ENCODE data around the gene CIC. TPM values are rescaled to one million over a fixed set of nuclear protein-coding genes. Genes with fewer than 3 reads are reported as not detected.
A peak's percentile ranks its signal among the peaks of the same experiment; 100 is the strongest.

The CIC gene
- polyA plus RNA-seq, 2 of the 4 experiments (the other 2 are of a cell fraction): 7.2 to 56.4 TPM

GRCh38 chr19:42281827-42282762 lies 13.0 kb downstream of the CIC start (continued):
- TF ChIP-seq E2F6 (IDR thresholded peaks at IDR 0.05; ENCODE audit: borderline replicate concordance, low read depth) (0 out of 2 replicates have a peak, but pooled peaks have one; percentile 34), ELK1 (IDR thresholded peaks at IDR 0.05; ENCODE audit: low read depth, low read length) (no peak)

- peak overlapping the region; percentile 94 to 98; a peak in 5 of 6 replicates for H3K27ac ChIP-seq
- ATAC-seq (no peak; a peak in 1 of 6 replicates), FAIRE-seq (peak; percentile 61), DNase-seq (ENCODE audit: low read depth in 1 of 2, low spot score in 1 of 2) (no peak)
- H3K9me3 ChIP-seq: no peaks in the 10 kb centered on the region
- H3K4me1 ChIP-seq: peaks cover 66% of the 10 kb centered on the region
- 52% methylated on average over 4 of the region's 4 CpGs for WGBS (ENCODE audit: missing lambda C conversion rate)
- ChIA-PET CTCF (interaction anchor here (0.8 to 14.6 kb wide), 7 partner anchors 10 to 158 kb away, joined by 3 to 373 read pairs (median 4); partner anchors contain the start of genes CIC, GSK3A and PAFAH1B3), POLR2A (interaction anchor here (1.1 to 5.6 kb wide), 2 partner anchors 20 to 39 kb away, joined by 13 to 56 read pairs; partner anchors contain the start of genes GSK3A and PAFAH1B3)
- peak overlapping the region; percentile 100 for H3K4me2 ChIP-seq
- peak overlapping the region; percentile 76 for H3K4me3 ChIP-seq
- no peak for TF ChIP-seq TP53 (CRISPR knock-in tag; IDR thresholded peaks at IDR 0.05)
- TF ChIP-seq MAFK (IDR thresholded peaks at IDR 0.05; ENCODE audit: partially characterized antibody): peak; percentile 1
Observed at GRCh38 chr19:42282819-42283187, 13.8 kb downstream of the CIC start.

- Histone ChIP-seq H3K4me1 (peaks cover 60% of the 10 kb centered on the region), H3K27ac (peak overlapping the region; percentile 94 to 98), H3K4me2 (peak overlapping the region; percentile 100), H3K9me3 (no peaks in the 10 kb centered on the region), H3K4me3 (peak overlapping the region; percentile 76)
- ATAC-seq (peak; percentile 31 to 56), FAIRE-seq (peak; percentile 46), DNase-seq (ENCODE audit: low read depth in 1 of 2, low spot score in 1 of 2) (peak; percentile 97 to 99)
- WGBS (ENCODE audit: missing lambda C conversion rate): 7% methylated on average over 49 of the region's 74 CpGs
- ChIA-PET CTCF (interaction anchor here (0.8 to 23.7 kb wide), 9 partner anchors 9 to 158 kb away, joined by 3 to 616 read pairs (median 67); partner anchors contain the start of genes CIC, GSK3A, PAFAH1B3 and PRR19), POLR2A (interaction anchor here (0.6 to 5.6 kb wide), 3 partner anchors 19 to 139 kb away, joined by 4 to 56 read pairs (median 13); partner anchors contain the start of genes GSK3A and PAFAH1B3)
- no peak for TF ChIP-seq HES2 (IDR thresholded peaks at IDR 0.05)
- no peak for TF ChIP-seq EHF (CRISPR knock-in tag; IDR thresholded peaks at IDR 0.05)
- TF ChIP-seq TFCP2L1 (CRISPR knock-in tag; IDR thresholded peaks at IDR 0.05): peak; percentile 68
- TF ChIP-seq JUN (IDR thresholded peaks at IDR 0.05): no peak; a peak in 1 of 5 replicates
- TF ChIP-seq PBX3 (IDR thresholded peaks at IDR 0.05): 0 out of 2 replicates have a peak, but pooled peaks have one; percentile 47
- TF ChIP-seq FOSB (CRISPR knock-in tag; IDR thresholded peaks at IDR 0.05): no peak
- 0 out of 2 replicates have a peak, but pooled peaks have one; percentile 38 for TF ChIP-seq E2F6 (IDR thresholded peaks at IDR 0.05; ENCODE audit: borderline replicate concordance, low read depth)
- TF ChIP-seq CTCF (IDR thresholded peaks at IDR 0.05): 0 out of 3 replicates have a peak, but pooled peaks have one; percentile 5
- TF ChIP-seq EHMT2 (IDR thresholded peaks at IDR 0.05; ENCODE audit: low read depth): no peak
- TF ChIP-seq HDAC2 (IDR thresholded peaks at IDR 0.05): no peak
- no peak for TF ChIP-seq RAD21 (conservative IDR thresholded peaks at IDR 0.05 in 1 of 2, IDR thresholded peaks at IDR 0.05 in 1 of 2)
- TF ChIP-seq CHD2 (IDR thresholded peaks at IDR 0.05; ENCODE audit: low read length, partially characterized antibody): no peak
- no peak for TF ChIP-seq CEBPB (IDR thresholded peaks at IDR 0.05)
- TF ChIP-seq POLR2A (IDR thresholded peaks at IDR 0.05; ENCODE audit: low read length): peak; percentile 35; the same call in 1 of the 2 replicates
- no peak; the same call in 2 of the 3 replicates for TF ChIP-seq SMC3 (IDR thresholded peaks at IDR 0.05)
- TF ChIP-seq ZC3H11A (IDR thresholded peaks at IDR 0.05): no peak
- TF ChIP-seq CBX2 (IDR thresholded peaks at IDR 0.05; ENCODE audit: borderline replicate concordance, low read depth): no peak
- no peak for TF ChIP-seq SREBF2 (IDR thresholded peaks at IDR 0.05)
- 0 out of 2 replicates have a peak, but pooled peaks have one; percentile 36 for TF ChIP-seq TP53 (CRISPR knock-in tag; IDR thresholded peaks at IDR 0.05)
- no peak for TF ChIP-seq ATOH8 (CRISPR knock-in tag; IDR thresholded peaks at IDR 0.05; ENCODE audit: low read depth)
- TF ChIP-seq HOXB5 (CRISPR knock-in tag; IDR thresholded peaks at IDR 0.05): peak; percentile 24; the same call in 1 of the 2 replicates
Observed at GRCh38 chr19:42283188-42284065, 14.4 kb downstream of the CIC start.

Data from A549 (cell line).